Heart right ventricle (tissue), 16 donors: ENCODE data around the gene RNF103. TPM values are rescaled to one million over a fixed set of nuclear protein-coding genes. Genes with fewer than 3 reads are reported as not detected.

Source experiments
- ATAC-seq, 8 donors: fragments of 200-7000 bp; cut with Tn5 transposase; one replicate each; pipeline ENCODE4 v1.9.1; 2020; ENCODE audit warnings: mild to moderate bottlenecking in 8 of 8, moderate library complexity in 8 of 8, moderate number of reproducible peaks in 1 of 8
- DNase-seq, 2 donors: peaks; one replicate each; pipeline ENCODE4 v3.0.0-alpha.2; 2020
- H3K27ac ChIP-seq, 10 donors: fragments of 200-600 bp; sonication (generic) in 2 of 10; one replicate each; pipeline versions ENCODE4 v1.5.0 to v1.8.0; 2020 to 2022; ENCODE audit warnings: mild to moderate bottlenecking in 3 of 10
- H3K27me3 ChIP-seq, 7 donors: fragments of 200-600 bp; one replicate each; pipeline ENCODE4 v1.8.0; 2021 to 2022; ENCODE audit warnings: mild to moderate bottlenecking in 2 of 7
- H3K36me3 ChIP-seq, 9 donors: fragments of 200-600 bp; sonication (generic) in 1 of 9; one replicate each; pipeline versions ENCODE4 v1.5.0 to v1.8.0; 2020 to 2022; ENCODE audit warnings: mild to moderate bottlenecking in 2 of 9
- H3K4me1 ChIP-seq, 9 donors: fragments of 200-600 bp; sonication (generic) in 1 of 9; one replicate each; pipeline versions ENCODE4 v1.5.0 to v1.8.0; 2020 to 2022; ENCODE audit warnings: mild to moderate bottlenecking in 4 of 9
- H3K4me3 ChIP-seq, 10 donors: fragments of 200-600 bp; sonication (generic) in 2 of 10; one replicate each; pipeline versions ENCODE4 v1.5.0 to v1.8.0; 2020 to 2022; ENCODE audit warnings: mild to moderate bottlenecking in 7 of 10, moderate library complexity in 2 of 10
- H3K9me3 ChIP-seq, 11 donors: fragments of 200-600 bp in 10 of 11; sonication (generic) in 2 of 11; one replicate each; pipeline versions ENCODE4 v1.5.0 to v1.8.0; 2013 to 2022; ENCODE audit warnings: mild to moderate bottlenecking in 2 of 11, control low read depth in 1 of 11, moderate library complexity in 1 of 11
- CTCF ChIP-seq, 9 donors: fragments of 200-600 bp; sonication (generic) in 2 of 9; IDR thresholded peaks; one replicate each; pipeline versions ENCODE4 v1.5.0 to v1.8.0; 2021 to 2022; ENCODE audit warnings: antibody characterized with exemption in 9 of 9, mild to moderate bottlenecking in 5 of 9, moderate library complexity in 1 of 9
- WGBS, 2 donors: extraction: QIAGEN DNeasy Blood & Tissue Kit; methylation state at CpG; one replicate each; pipeline ENCODE4 v1.1.7; 2013; ENCODE audit warnings: inconsistent platforms in 1 of 2; 5-methylcytosine and 5-hydroxymethylcytosine counted together
- intact Hi-C, 10 donors: fragments of 100-400 bp; cut with DNase I; formaldehyde crosslinking; loops; one replicate each; pipeline versions ENCODE4 v1.11.1 to v1.14.2; 2022
- polyA plus RNA-seq, 2 donors: library from polyadenylated mRNA; stranded (reverse); fragments of 200-250 nt; gene quantifications; one replicate each; pipeline ENCODE4 v1.2.3, GENCODE V29; 2013
- total RNA-seq, 10 donors: library from RNA; stranded (reverse); fragmentation: NEBNext Ultra II Directional in 3 of 10; extraction: Animal tissue kit (Norgen Biotek cat#: 25700) in 3 of 10; gene quantifications; one replicate each; pipeline versions ENCODE4 v1.2.1 to v1.2.4, GENCODE V29; 2021 to 2023
- donor health status: Arrhythmogenic right ventricular cardiomyopathy.
- donor health status: ischemic (EF 13 %, LVEDD 7.1; RV severe dilation, severe dysfunction).
- donor health status: healthy with polysubstance abuse.
- donor health status: DM: no; HTN: yes; CAD: no.
- donor health status: DM: no; HTN: no; CAD: no.
- donor health status: ischemic (EF 25% LVEDD 6.9; RV normal size, moderate dysfunction).
- donor health status: ischemic (EF 25% LVEDD 5.7; RV mildly dilated, moderate dysfunction).
- donor health status: healthy.
- donor health status: DM: yes; HTN: yes; CAD: no.
- donor health status: Ischemic cardiomyopathy.
- donor health status: ischemic (EF 35%, LVEDD 5.7; RV mildly dilated, moderate dysfunction).
- donor health status: nonischemic (EF 11% LVEDD 7.7; RV severe dilation, severe dysfunction).
- donor health status: DM: yes; HTN: yes; CAD: no.
- donor health status: PGD.
- donor health status: ischemic (EF 29% LVEDD 5.4; RV normal size, mild dysfunction).
- donor health status: nonischemic (EF 23%, LVEDD 6.1; RV moderate dilation, normal function).

The RNF103 gene
- total and polyA plus RNA-seq, 12 donors: 31.8 to 83.0 (median 56.2) TPM

DNA sequence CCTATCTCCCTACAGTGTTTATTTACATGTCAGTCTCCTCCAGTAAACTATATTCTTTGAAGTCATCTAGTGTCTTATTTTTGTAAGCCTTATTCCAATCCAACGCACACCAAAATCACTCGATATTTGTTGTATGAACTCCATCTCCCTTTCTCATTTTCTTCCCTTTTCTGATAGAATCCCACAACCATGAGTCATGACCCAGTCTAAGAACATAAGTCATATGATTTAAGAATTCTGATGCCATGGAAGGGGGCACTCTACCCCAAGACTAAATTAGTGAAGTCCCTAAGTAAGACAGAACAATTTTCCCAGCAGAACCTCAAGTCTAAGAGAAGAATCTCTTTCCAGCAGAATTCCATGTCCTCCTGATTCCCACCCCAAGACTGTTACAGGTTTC is 65.8 kb downstream of the RNF103 start:
- no peak overlapping the region for H3K27ac ChIP-seq
- H3K4me1 ChIP-seq: peaks cover 0 to 48% (median 30%) of the 10 kb centered on the region in 9 donors
- no peak for TF ChIP-seq CTCF (IDR thresholded peaks at IDR 0.05)
- peaks cover 0 to 7% (median 0%) of the 10 kb centered on the region in 9 donors for H3K36me3 ChIP-seq
- H3K9me3 ChIP-seq: no peaks in the 10 kb centered on the region
- ATAC-seq (no peak), DNase-seq (no peak)
- H3K4me3 ChIP-seq: no peak overlapping the region
- no peaks in the 10 kb centered on the region for H3K27me3 ChIP-seq
- 95 to 99% methylated on average over 2 of the region's 2 CpGs for WGBS, 2 donors
- intact Hi-C loops: no loop called here

- peaks cover 0 to 7% (median 0%) of the 10 kb centered on the region in 9 donors for H3K36me3 ChIP-seq
- H3K9me3 ChIP-seq: no peaks in the 10 kb centered on the region
- TF ChIP-seq CTCF (IDR thresholded peaks at IDR 0.05): no peak
- no peak overlapping the region for H3K27ac ChIP-seq
- no peak overlapping the region for H3K4me3 ChIP-seq
- H3K4me1 ChIP-seq: peaks cover 0 to 45% (median 25%) of the 10 kb centered on the region in 9 donors
- DNase-seq (no peak), ATAC-seq (no peak)
- intact Hi-C loops: no loop called here
- WGBS, 2 donors: 95 to 97% methylated on average over 16 of the region's 16 CpGs
- no peaks in the 10 kb centered on the region for H3K27me3 ChIP-seq
Measured at GRCh38 chr2:86556508-86556907, 67.2 kb downstream of the RNF103 start.

Other genes with a start within 250 kb of the RNF103 start
- gene KDM3A, start 182.5 kb downstream of the RNF103 start, total RNA-seq: 10 to 100 TPM; 24.8 to 53.7 (median 35.0) TPM
- 10 to 100 TPM; 17.1 to 29.7 TPM for gene KDM3A, start 182.5 kb downstream of the RNF103 start, polyA plus RNA-seq
- gene CHMP3, start 60.4 kb downstream of the RNF103 start, total RNA-seq: 100 to 1,000 TPM; 129 to 180 (median 160) TPM
- 10 to 100 TPM; 31.3 to 96.7 TPM for gene CHMP3, start 60.4 kb downstream of the RNF103 start, polyA plus RNA-seq
- gene RMND5A, start 96.4 kb upstream of the RNF103 start, total RNA-seq: 100 to 1,000 TPM in 7 of 10 donors, 10 to 100 TPM in 3; 68.0 to 152 (median 114) TPM
- 10 to 100 TPM; 23.4 to 29.3 TPM for gene RMND5A, start 96.4 kb upstream of the RNF103 start, polyA plus RNA-seq
- 10 to 100 TPM in 1 of 10 donors, under 1 TPM in 8, not detected in 1; 0.19 to 11.8 (median 0.48) TPM for gene CD8A, start 167.0 kb upstream of the RNF103 start, total RNA-seq
- gene CD8A, start 167.0 kb upstream of the RNF103 start, polyA plus RNA-seq: under 1 TPM; 0.35 to 0.73 TPM
- 1 to 10 TPM in 1 of 10 donors, under 1 TPM in 2, not detected in 7; 0.41 to 5.2 (median 0.59) TPM for gene CD8B, start 238.0 kb upstream of the RNF103 start, total RNA-seq
- gene CD8B, start 238.0 kb upstream of the RNF103 start, polyA plus RNA-seq: under 1 TPM in 1 of 2 donors, not detected in 1; 0.28 TPM